Ovary (tissue), 3 donors: Measurements from ENCODE around the gene BNIP3.

ENCODE experiments used
- EP300 ChIP-seq: sonication (generic); formaldehyde crosslinking; IDR thresholded peaks from one replicate; pipeline ENCODE4 v1.6.1; 2017; ENCODE audit warnings: antibody characterized with exemption
- POLR2A ChIP-seq: fragments of 450-650 bp; IDR thresholded peaks from one replicate; pipeline ENCODE4 v1.6.1; 2017; ENCODE audit warnings: antibody characterized with exemption, mild to moderate bottlenecking, moderate library complexity
- TF ChIP-seq, protein P1 (sequence below), 3 donors: fragments of 450-650 bp in 2 of 3; fragments of 200-600 bp in 1 of 3; IDR thresholded peaks; one replicate each; pipeline versions ENCODE4 v1.5.1 to v1.8.0; 2016 to 2022; ENCODE audit warnings: antibody characterized with exemption in 3 of 3, mild to moderate bottlenecking in 1 of 3
- donor health status: DM: no; HTN: no; CAD: no.

DNA sequence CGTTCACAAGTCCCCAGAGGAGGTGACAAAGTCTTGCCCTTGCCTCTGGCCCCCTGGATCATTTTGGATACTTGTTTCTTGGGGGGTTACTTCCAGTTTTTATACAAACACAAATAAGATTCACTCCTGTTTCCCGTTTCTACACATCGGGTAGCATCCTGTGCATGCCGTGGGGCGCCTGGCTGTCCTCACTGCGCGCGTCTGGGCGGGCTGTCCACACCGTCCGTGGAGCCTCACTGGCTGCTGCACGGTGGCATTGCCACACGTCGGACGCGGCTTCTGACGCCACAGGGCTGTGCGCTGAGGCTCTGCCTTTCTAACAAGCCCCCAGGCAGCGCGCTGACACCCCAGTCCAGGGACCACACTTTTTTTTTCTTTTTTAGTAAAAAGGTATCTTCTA lies 18.4 kb downstream of the BNIP3 start:
- TF ChIP-seq, protein P1, sequence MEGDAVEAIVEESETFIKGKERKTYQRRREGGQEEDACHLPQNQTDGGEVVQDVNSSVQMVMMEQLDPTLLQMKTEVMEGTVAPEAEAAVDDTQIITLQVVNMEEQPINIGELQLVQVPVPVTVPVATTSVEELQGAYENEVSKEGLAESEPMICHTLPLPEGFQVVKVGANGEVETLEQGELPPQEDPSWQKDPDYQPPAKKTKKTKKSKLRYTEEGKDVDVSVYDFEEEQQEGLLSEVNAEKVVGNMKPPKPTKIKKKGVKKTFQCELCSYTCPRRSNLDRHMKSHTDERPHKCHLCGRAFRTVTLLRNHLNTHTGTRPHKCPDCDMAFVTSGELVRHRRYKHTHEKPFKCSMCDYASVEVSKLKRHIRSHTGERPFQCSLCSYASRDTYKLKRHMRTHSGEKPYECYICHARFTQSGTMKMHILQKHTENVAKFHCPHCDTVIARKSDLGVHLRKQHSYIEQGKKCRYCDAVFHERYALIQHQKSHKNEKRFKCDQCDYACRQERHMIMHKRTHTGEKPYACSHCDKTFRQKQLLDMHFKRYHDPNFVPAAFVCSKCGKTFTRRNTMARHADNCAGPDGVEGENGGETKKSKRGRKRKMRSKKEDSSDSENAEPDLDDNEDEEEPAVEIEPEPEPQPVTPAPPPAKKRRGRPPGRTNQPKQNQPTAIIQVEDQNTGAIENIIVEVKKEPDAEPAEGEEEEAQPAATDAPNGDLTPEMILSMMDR (IDR thresholded peaks at IDR 0.05) = no peak
- no peak for TF ChIP-seq POLR2A
- no peak for TF ChIP-seq EP300
